ENCODE measurements around the gene CLIC6. TPM values are rescaled to one million over a fixed set of nuclear protein-coding genes. Genes with fewer than 3 reads are reported as not detected.
"Not testable (repeated sequence)": the region's sequence is repeated elsewhere in the genome, so short reads cannot be mapped to it uniquely, and the experiment has no call there.

CLIC6 gene
- total RNA-seq, 4 donors from 2014 or later = 2.5 to 10.0 (median 3.7) TPM

- no peaks in the 10 kb centered on the region for H3K36me3 ChIP-seq
- 90% methylated on average over 5 of the region's 5 CpGs for WGBS
- no peak for DNase-seq (ENCODE audit: low spot score in 2 of 2)
These were observed 46.7 kb downstream of the CLIC6 start for GRCh38 chr21:34715518-34715917.

GRCh38 chr21:34715985-34716596 is 47.3 kb downstream of the CLIC6 start:
- Histone ChIP-seq H3K27me3 (no peaks in the 10 kb centered on the region), H3K36me3 (no peaks in the 10 kb centered on the region), H3K27ac (no peak overlapping the region), H3K4me1 (no peaks in the 10 kb centered on the region), H3K9me3 (no peaks in the 10 kb centered on the region), H3K4me3 (no peak overlapping the region)
- WGBS = 87% methylated on average over 7 of the region's 7 CpGs
- TF ChIP-seq CTCF (IDR thresholded peaks at IDR 0.05) (no peak), EP300 (IDR thresholded peaks at IDR 0.05) (no peak), POLR2AphosphoS5 (IDR thresholded peaks at IDR 0.05) (no peak), POLR2A (IDR thresholded peaks at IDR 0.05) (no peak)
- DNase-seq (ENCODE audit: low spot score in 2 of 2) = no peak

More at GRCh38 chr21:34715518-34715917, 46.7 kb downstream of the CLIC6 start:
- no peaks in the 10 kb centered on the region for H3K27me3 ChIP-seq
- H3K9me3 ChIP-seq = no peaks in the 10 kb centered on the region
- no peak for TF ChIP-seq EP300 (IDR thresholded peaks at IDR 0.05)
- TF ChIP-seq CTCF (IDR thresholded peaks at IDR 0.05) = no peak
- no peak for TF ChIP-seq POLR2AphosphoS5 (IDR thresholded peaks at IDR 0.05)
- no peak for TF ChIP-seq POLR2A (IDR thresholded peaks at IDR 0.05)
- H3K4me1 ChIP-seq = no peaks in the 10 kb centered on the region
- H3K4me3 ChIP-seq = no peak overlapping the region
- no peak overlapping the region for H3K27ac ChIP-seq

- H3K4me3 ChIP-seq; H3K36me3 ChIP-seq; H3K9me3 ChIP-seq; H3K27ac ChIP-seq; H3K27me3 ChIP-seq; H3K4me1 ChIP-seq; DNase-seq (ENCODE audit: low spot score in 2 of 2): not testable (repeated sequence)
- WGBS = 93% methylated on average over 3 of the region's 3 CpGs
These were observed 49.7 kb downstream of the CLIC6 start for GRCh38 chr21:34718529-34718928.

GRCh38 chr21:34722684-34723300 is 54.0 kb downstream of the CLIC6 start:
- no peak overlapping the region for H3K27ac ChIP-seq
- no peaks in the 10 kb centered on the region for H3K9me3 ChIP-seq
- H3K4me1 ChIP-seq = peaks cover 12% of the 10 kb centered on the region
- WGBS = 68% methylated on average over 4 of the region's 7 CpGs
- no peak for DNase-seq (ENCODE audit: low spot score in 2 of 2)
- TF ChIP-seq CTCF (IDR thresholded peaks at IDR 0.05) (peak in 1 of 2 donors; percentile 22), POLR2A (IDR thresholded peaks at IDR 0.05) (no peak)
- no peaks in the 10 kb centered on the region for H3K36me3 ChIP-seq
- H3K4me3 ChIP-seq = no peak overlapping the region
- no peaks in the 10 kb centered on the region for H3K27me3 ChIP-seq

GRCh38 chr21:34724131-34724856 is 55.5 kb downstream of the CLIC6 start:
- Histone ChIP-seq H3K27me3 (no peaks in the 10 kb centered on the region), H3K4me3 (no peak overlapping the region), H3K27ac (no peak overlapping the region), H3K36me3 (no peaks in the 10 kb centered on the region), H3K4me1 (peaks cover 12% of the 10 kb centered on the region), H3K9me3 (no peaks in the 10 kb centered on the region)
- DNase-seq (ENCODE audit: low spot score in 2 of 2) = no peak
- WGBS = 60% methylated on average over 2 of the region's 2 CpGs
- TF ChIP-seq EP300 (IDR thresholded peaks at IDR 0.05) (no peak), POLR2AphosphoS5 (IDR thresholded peaks at IDR 0.05) (no peak), POLR2A (IDR thresholded peaks at IDR 0.05) (no peak), CTCF (IDR thresholded peaks at IDR 0.05) (no peak)

Data from suprapubic skin (tissue), 4 donors.